ENCODE data around the gene HOOK2.

The HOOK2 gene

DNA sequence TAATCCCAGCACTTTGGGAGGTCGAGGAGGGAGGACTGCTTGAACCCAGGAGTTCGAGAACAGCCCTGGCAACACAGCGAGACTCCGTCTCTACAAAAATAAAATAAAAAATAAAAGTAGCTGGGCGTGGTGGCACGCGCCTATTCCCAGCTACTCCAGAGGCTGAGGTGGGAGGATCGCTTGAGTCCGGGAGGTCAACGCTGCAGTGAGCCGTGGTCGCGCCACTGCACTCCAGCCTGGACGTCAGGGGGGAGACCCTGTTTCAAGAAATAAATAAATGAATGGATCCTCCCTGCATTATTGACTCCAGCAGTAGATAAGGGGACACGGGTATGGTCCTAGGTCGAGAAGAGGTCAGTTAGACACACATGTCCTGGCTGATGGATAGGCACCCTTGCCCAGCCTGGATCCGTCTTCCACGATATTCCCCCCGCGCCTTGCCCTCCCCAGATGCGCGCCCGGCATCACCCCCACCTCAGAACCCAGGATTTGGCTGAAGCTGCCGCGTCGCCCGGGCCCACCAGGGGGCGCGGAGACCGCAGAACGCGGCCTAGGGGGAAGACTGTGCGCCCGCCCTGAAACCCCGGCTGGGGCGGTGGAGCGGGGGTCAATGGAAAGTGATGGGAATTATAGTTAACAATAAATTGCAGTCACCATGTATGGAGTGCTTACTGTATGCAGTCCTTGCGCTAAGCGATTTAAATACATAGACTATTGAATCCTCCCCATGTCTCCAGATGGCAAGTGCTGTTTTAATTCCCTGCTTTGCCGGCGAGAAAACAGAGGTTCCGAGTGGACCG is 2.1 kb upstream of the HOOK2 start (continued):
- TF ChIP-seq ZNF292 (tag by site-specific recombination; IDR thresholded peaks at IDR 0.05; ENCODE audit: borderline replicate concordance, low read depth) (no peak), KLF10 (tag by site-specific recombination; IDR thresholded peaks at IDR 0.05) (no peak), ZNF791 (tag by site-specific recombination; IDR thresholded peaks at IDR 0.05) (no peak), ZIC2 (tag by site-specific recombination; IDR thresholded peaks at IDR 0.05) (peak; percentile 38; the same call in 1 of the 2 replicates), ZBTB21 (tag by site-specific recombination; IDR thresholded peaks at IDR 0.05) (no peak), ZNF302 (tag by site-specific recombination; IDR thresholded peaks at IDR 0.05; ENCODE audit: low read depth) (no peak), ZNF585B (tag by site-specific recombination; IDR thresholded peaks at IDR 0.05) (no peak), ZNF37A (tag by site-specific recombination; IDR thresholded peaks at IDR 0.05) (no peak), SP7 (tag by site-specific recombination; IDR thresholded peaks at IDR 0.05) (no peak; the same call in 1 of the 2 replicates), ZNF658 (tag by site-specific recombination; IDR thresholded peaks at IDR 0.05) (no peak), ZBTB7A (tag by site-specific recombination; IDR thresholded peaks at IDR 0.05; ENCODE audit: low read depth) (no peak), ZNF561 (tag by site-specific recombination; IDR thresholded peaks at IDR 0.05; ENCODE audit: borderline replicate concordance) (peak; percentile 75; the same call in 1 of the 2 replicates), ZNF248 (tag by site-specific recombination; IDR thresholded peaks at IDR 0.05) (no peak), HOXA7 (CRISPR knock-in tag; IDR thresholded peaks at IDR 0.05; ENCODE audit: borderline replicate concordance) (no peak), ZNF830 (tag by site-specific recombination; IDR thresholded peaks at IDR 0.05; ENCODE audit: low read depth) (no peak)
- TF ChIP-seq, protein P1, sequence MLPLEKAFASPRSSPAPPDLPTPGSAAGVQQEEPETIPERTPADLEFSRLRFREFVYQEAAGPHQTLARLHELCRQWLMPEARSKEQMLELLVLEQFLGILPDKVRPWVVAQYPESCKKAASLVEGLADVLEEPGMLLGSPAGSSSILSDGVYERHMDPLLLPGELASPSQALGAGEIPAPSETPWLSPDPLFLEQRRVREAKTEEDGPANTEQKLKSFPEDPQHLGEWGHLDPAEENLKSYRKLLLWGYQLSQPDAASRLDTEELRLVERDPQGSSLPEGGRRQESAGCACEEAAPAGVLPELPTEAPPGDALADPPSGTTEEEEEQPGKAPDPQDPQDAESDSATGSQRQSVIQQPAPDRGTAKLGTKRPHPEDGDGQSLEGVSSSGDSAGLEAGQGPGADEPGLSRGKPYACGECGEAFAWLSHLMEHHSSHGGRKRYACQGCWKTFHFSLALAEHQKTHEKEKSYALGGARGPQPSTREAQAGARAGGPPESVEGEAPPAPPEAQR (tag by site-specific recombination; IDR thresholded peaks at IDR 0.05): no peak
- TF ChIP-seq, protein P2, sequence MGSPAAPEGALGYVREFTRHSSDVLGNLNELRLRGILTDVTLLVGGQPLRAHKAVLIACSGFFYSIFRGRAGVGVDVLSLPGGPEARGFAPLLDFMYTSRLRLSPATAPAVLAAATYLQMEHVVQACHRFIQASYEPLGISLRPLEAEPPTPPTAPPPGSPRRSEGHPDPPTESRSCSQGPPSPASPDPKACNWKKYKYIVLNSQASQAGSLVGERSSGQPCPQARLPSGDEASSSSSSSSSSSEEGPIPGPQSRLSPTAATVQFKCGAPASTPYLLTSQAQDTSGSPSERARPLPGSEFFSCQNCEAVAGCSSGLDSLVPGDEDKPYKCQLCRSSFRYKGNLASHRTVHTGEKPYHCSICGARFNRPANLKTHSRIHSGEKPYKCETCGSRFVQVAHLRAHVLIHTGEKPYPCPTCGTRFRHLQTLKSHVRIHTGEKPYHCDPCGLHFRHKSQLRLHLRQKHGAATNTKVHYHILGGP (tag by site-specific recombination; IDR thresholded peaks at IDR 0.05): no peak
- TF ChIP-seq, protein P3, sequence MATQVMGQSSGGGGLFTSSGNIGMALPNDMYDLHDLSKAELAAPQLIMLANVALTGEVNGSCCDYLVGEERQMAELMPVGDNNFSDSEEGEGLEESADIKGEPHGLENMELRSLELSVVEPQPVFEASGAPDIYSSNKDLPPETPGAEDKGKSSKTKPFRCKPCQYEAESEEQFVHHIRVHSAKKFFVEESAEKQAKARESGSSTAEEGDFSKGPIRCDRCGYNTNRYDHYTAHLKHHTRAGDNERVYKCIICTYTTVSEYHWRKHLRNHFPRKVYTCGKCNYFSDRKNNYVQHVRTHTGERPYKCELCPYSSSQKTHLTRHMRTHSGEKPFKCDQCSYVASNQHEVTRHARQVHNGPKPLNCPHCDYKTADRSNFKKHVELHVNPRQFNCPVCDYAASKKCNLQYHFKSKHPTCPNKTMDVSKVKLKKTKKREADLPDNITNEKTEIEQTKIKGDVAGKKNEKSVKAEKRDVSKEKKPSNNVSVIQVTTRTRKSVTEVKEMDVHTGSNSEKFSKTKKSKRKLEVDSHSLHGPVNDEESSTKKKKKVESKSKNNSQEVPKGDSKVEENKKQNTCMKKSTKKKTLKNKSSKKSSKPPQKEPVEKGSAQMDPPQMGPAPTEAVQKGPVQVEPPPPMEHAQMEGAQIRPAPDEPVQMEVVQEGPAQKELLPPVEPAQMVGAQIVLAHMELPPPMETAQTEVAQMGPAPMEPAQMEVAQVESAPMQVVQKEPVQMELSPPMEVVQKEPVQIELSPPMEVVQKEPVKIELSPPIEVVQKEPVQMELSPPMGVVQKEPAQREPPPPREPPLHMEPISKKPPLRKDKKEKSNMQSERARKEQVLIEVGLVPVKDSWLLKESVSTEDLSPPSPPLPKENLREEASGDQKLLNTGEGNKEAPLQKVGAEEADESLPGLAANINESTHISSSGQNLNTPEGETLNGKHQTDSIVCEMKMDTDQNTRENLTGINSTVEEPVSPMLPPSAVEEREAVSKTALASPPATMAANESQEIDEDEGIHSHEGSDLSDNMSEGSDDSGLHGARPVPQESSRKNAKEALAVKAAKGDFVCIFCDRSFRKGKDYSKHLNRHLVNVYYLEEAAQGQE (tag by site-specific recombination; IDR thresholded peaks at IDR 0.05): no peak
- TF ChIP-seq, protein P4, sequence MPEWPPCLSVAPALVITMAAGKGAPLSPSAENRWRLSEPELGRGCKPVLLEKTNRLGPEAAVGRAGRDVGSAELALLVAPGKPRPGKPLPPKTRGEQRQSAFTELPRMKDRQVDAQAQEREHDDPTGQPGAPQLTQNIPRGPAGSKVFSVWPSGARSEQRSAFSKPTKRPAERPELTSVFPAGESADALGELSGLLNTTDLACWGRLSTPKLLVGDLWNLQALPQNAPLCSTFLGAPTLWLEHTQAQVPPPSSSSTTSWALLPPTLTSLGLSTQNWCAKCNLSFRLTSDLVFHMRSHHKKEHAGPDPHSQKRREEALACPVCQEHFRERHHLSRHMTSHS (tag by site-specific recombination; IDR thresholded peaks at IDR 0.05): no peak
- TF ChIP-seq, protein P5, sequence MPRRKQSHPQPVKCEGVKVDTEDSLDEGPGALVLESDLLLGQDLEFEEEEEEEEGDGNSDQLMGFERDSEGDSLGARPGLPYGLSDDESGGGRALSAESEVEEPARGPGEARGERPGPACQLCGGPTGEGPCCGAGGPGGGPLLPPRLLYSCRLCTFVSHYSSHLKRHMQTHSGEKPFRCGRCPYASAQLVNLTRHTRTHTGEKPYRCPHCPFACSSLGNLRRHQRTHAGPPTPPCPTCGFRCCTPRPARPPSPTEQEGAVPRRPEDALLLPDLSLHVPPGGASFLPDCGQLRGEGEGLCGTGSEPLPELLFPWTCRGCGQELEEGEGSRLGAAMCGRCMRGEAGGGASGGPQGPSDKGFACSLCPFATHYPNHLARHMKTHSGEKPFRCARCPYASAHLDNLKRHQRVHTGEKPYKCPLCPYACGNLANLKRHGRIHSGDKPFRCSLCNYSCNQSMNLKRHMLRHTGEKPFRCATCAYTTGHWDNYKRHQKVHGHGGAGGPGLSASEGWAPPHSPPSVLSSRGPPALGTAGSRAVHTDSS (tag by site-specific recombination; IDR thresholded peaks at IDR 0.05): no peak
- TF ChIP-seq, protein P6, sequence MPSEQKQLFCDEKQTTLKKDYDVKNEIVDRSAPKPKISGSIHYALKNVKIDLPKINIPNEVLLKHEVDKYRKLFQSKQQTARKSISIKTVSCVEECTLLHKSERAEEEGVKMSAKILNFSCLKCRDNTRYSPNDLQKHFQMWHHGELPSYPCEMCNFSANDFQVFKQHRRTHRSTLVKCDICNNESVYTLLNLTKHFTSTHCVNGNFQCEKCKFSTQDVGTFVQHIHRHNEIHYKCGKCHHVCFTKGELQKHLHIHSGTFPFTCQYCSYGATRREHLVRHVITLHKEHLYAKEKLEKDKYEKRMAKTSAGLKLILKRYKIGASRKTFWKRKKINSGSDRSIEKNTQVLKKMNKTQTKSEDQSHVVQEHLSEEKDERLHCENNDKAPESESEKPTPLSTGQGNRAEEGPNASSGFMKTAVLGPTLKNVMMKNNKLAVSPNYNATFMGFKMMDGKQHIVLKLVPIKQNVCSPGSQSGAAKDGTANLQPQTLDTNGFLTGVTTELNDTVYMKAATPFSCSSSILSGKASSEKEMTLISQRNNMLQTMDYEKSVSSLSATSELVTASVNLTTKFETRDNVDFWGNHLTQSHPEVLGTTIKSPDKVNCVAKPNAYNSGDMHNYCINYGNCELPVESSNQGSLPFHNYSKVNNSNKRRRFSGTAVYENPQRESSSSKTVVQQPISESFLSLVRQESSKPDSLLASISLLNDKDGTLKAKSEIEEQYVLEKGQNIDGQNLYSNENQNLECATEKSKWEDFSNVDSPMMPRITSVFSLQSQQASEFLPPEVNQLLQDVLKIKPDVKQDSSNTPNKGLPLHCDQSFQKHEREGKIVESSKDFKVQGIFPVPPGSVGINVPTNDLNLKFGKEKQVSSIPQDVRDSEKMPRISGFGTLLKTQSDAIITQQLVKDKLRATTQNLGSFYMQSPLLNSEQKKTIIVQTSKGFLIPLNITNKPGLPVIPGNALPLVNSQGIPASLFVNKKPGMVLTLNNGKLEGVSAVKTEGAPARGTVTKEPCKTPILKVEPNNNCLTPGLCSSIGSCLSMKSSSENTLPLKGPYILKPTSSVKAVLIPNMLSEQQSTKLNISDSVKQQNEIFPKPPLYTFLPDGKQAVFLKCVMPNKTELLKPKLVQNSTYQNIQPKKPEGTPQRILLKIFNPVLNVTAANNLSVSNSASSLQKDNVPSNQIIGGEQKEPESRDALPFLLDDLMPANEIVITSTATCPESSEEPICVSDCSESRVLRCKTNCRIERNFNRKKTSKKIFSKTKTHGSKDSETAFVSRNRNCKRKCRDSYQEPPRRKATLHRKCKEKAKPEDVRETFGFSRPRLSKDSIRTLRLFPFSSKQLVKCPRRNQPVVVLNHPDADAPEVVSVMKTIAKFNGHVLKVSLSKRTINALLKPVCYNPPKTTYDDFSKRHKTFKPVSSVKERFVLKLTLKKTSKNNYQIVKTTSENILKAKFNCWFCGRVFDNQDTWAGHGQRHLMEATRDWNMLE (tag by site-specific recombination; conservative IDR thresholded peaks at IDR 0.05; ENCODE audit: low read depth): no peak; the same call in 1 of the 2 replicates
- TF ChIP-seq, protein P7, sequence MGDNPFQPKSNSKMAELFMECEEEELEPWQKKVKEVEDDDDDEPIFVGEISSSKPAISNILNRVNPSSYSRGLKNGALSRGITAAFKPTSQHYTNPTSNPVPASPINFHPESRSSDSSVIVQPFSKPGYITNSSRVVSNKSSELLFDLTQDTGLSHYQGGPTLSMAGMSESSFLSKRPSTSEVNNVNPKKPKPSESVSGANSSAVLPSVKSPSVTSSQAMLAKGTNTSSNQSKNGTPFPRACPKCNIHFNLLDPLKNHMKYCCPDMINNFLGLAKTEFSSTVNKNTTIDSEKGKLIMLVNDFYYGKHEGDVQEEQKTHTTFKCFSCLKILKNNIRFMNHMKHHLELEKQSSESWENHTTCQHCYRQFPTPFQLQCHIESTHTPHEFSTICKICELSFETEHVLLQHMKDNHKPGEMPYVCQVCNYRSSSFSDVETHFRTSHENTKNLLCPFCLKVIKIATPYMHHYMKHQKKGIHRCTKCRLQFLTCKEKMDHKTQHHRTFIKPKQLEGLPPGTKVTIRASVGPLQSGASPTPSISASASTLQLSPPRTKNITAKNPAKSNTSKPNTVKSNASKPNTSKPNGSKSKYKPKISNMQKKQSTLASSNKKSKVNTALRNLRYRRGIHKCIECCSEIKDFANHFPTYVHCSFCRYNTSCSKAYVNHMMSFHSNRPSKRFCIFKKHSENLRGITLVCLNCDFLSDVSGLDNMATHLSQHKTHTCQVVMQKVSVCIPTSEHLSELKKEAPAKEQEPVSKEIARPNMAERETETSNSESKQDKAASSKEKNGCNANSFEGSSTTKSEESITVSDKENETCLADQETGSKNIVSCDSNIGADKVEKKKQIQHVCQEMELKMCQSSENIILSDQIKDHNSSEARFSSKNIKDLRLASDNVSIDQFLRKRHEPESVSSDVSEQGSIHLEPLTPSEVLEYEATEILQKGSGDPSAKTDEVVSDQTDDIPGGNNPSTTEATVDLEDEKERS (tag by site-specific recombination; IDR thresholded peaks at IDR 0.05): no peak

All from HEK293 (cell line).